RWPE2 (cell line): Measurements from ENCODE around the gene RREB1.

Experiments
- ATAC-seq: fragments of 200-7000 bp; cut with Tn5 transposase; 3 replicates; pipeline ENCODE4 v1.9.1; 2021; ENCODE audit warnings: low read depth
- DNase-seq: peaks from one replicate; pipeline ENCODE4 v3.0.0-alpha.2; 2020; ENCODE audit warnings: low spot score
- H3K27ac ChIP-seq: fragments of 450-650 bp; 2 replicates; pipeline ENCODE4 v1.5.1; 2017; ENCODE audit warnings: mild to moderate bottlenecking; ENCODE audit not compliant: poor library complexity, severe bottlenecking
- H3K27me3 ChIP-seq: fragments of 250-450 bp; sonication (Bioruptor Pico); 2 replicates; pipeline ENCODE4 v1.5.1; 2021; ENCODE audit warnings: mild to moderate bottlenecking, moderate library complexity; ENCODE audit not compliant: insufficient read depth, poor library complexity, severe bottlenecking
- H3K36me3 ChIP-seq: fragments of 250-450 bp; sonication (Bioruptor Pico); 2 replicates; pipeline ENCODE4 v1.5.1; 2020; ENCODE audit warnings: low read depth, mild to moderate bottlenecking, moderate library complexity
- H3K4me1 ChIP-seq: fragments of 250-450 bp; sonication (Bioruptor Pico); 2 replicates; pipeline ENCODE4 v1.5.1; 2021; ENCODE audit warnings: mild to moderate bottlenecking, moderate library complexity; ENCODE audit not compliant: insufficient read depth, poor library complexity, severe bottlenecking
- H3K4me3 ChIP-seq: fragments of 250-450 bp; sonication (Bioruptor Pico); 2 replicates; pipeline ENCODE4 v1.5.1; 2021; ENCODE audit warnings: mild to moderate bottlenecking, moderate library complexity; ENCODE audit not compliant: severe bottlenecking
- H3K9me3 ChIP-seq: fragments of 250-450 bp; sonication (Bioruptor Pico); 2 replicates; pipeline ENCODE4 v1.5.1; 2021; ENCODE audit warnings: mild to moderate bottlenecking, moderate library complexity; ENCODE audit not compliant: severe bottlenecking
- TF ChIP-seq, protein P1 (sequence below): fragments of 450-650 bp; IDR thresholded peaks from one replicate; pipeline ENCODE4 v1.5.1; 2017; ENCODE audit warnings: mild to moderate bottlenecking, moderate library complexity; ENCODE audit not compliant: poor library complexity, severe bottlenecking

RREB1 gene

DNA sequence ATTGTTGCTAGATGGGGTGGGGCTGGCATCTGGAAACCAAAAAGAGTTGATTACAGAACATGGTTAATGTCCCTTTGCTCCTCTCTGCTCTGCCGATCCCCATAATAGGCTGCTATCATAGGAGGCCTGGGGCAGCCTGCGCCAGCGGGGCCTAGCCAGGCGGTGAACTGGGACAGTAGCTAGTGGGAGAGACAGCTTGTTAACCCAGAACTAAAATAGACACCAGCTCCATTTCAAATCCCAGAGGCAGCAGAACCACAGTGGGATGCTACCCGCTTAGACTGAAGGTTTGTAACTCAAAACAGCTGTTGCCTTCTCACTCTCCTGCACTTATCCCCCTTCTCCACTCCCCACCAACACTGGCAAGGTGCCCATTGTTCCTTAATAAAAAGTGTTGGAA lies 106.7 kb downstream of the RREB1 start:
- Histone ChIP-seq H3K27ac (no peak overlapping the region), H3K36me3 (peaks cover 86% of the 10 kb centered on the region), H3K4me1 (peaks cover 28% of the 10 kb centered on the region), H3K9me3 (no peaks in the 10 kb centered on the region), H3K4me3 (no peak overlapping the region), H3K27me3 (no peaks in the 10 kb centered on the region)
- DNase-seq: no peak
- ATAC-seq: no peak
- TF ChIP-seq, protein P1, sequence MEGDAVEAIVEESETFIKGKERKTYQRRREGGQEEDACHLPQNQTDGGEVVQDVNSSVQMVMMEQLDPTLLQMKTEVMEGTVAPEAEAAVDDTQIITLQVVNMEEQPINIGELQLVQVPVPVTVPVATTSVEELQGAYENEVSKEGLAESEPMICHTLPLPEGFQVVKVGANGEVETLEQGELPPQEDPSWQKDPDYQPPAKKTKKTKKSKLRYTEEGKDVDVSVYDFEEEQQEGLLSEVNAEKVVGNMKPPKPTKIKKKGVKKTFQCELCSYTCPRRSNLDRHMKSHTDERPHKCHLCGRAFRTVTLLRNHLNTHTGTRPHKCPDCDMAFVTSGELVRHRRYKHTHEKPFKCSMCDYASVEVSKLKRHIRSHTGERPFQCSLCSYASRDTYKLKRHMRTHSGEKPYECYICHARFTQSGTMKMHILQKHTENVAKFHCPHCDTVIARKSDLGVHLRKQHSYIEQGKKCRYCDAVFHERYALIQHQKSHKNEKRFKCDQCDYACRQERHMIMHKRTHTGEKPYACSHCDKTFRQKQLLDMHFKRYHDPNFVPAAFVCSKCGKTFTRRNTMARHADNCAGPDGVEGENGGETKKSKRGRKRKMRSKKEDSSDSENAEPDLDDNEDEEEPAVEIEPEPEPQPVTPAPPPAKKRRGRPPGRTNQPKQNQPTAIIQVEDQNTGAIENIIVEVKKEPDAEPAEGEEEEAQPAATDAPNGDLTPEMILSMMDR: no peak

DNA sequence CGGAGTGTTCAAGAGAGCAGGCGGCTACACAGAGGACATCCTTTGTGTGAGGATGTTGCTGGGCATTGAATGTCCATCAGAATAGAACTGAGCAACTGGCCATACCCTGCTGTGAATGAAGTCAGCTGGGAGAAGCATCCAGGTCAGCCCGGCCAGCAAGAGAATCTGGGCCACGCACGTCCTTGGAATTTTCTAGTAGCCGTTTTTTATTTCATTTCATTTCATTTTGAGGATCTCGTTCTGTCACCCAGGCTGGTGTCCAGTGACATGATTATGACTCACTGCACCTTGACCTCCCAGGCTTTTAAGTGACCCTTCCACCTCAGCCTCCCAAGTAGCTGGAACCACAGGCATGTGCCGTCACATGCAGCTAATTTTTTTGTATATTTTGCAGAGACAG lies 107.4 kb downstream of the RREB1 start:
- DNase-seq (no peak), ATAC-seq (no peak)
- Histone ChIP-seq H3K9me3 (no peaks in the 10 kb centered on the region), H3K27me3 (no peaks in the 10 kb centered on the region), H3K27ac (no peak overlapping the region), H3K4me1 (peaks cover 28% of the 10 kb centered on the region), H3K4me3 (no peak overlapping the region), H3K36me3 (peaks cover 86% of the 10 kb centered on the region)
- TF ChIP-seq, protein P1: no peak

DNA sequence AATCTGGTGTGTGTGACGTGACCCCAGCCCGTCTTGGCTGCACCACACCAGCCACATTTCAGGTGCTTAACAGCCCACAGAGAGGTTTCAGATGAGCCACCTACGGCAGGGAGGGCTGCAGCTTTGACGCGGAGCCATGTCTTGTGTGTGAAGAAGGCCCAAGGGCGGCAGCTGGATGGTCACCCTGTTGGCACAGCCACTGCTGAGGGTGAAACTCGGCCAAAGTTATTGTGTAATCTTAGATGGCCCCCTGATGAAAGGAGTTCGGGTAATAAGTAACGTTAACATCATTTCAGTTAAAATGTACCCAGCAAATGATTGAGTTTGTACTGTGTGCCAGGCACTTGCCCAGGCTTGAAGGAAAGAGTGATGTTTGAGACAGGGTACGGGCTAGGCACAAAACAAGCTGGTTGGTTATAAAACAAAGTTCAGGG lies 108.1 kb downstream of the RREB1 start:
- H3K27ac ChIP-seq: peak overlapping the region; percentile 74
- H3K4me3 ChIP-seq: no peak overlapping the region
- H3K9me3 ChIP-seq: no peaks in the 10 kb centered on the region
- H3K36me3 ChIP-seq: peaks cover 86% of the 10 kb centered on the region
- ATAC-seq: no peak
- peaks cover 28% of the 10 kb centered on the region for H3K4me1 ChIP-seq
- DNase-seq: no peak
- TF ChIP-seq, protein P1: no peak
- no peaks in the 10 kb centered on the region for H3K27me3 ChIP-seq

DNA sequence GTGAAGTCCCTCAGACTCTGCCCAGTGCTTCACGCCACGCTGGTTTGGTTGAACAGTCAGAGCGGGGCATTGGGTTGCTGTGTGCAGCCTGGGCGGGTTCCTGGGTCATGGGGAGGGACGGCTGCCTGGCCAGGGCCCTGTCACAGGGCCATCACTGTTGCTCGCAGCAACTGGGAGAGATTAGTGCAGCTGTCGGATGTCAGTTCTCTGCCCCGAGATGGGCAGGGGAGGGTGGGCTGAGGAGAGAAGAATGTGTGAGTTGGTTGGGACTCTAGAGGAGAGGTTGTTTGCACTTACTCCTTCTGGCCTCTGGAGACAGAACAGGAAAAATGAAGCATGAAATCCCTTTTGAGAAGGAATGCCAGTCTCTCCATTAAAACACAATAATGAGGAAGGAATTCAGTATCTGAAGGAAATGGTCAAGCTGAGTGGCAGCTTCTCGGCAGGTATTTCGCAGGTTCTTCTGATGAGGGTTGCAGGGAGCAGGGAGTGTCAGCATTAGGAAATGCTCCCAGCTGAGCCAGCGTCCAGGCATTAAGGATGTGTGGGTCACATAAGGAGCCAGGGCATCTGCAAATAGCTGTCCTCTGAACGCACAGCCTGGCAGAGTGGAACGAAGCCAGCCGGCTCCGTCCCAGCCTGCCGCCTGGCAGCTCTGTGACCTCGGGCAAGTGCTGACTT lies 109.3 kb downstream of the RREB1 start:
- Histone ChIP-seq H3K27me3 (no peaks in the 10 kb centered on the region), H3K36me3 (peaks cover 86% of the 10 kb centered on the region), H3K9me3 (no peaks in the 10 kb centered on the region), H3K27ac (peak overlapping the region; percentile 74), H3K4me3 (no peak overlapping the region), H3K4me1 (peaks cover 28% of the 10 kb centered on the region)
- TF ChIP-seq, protein P1: no peak
- no peak for DNase-seq
- ATAC-seq: peak; percentile 81

DNA sequence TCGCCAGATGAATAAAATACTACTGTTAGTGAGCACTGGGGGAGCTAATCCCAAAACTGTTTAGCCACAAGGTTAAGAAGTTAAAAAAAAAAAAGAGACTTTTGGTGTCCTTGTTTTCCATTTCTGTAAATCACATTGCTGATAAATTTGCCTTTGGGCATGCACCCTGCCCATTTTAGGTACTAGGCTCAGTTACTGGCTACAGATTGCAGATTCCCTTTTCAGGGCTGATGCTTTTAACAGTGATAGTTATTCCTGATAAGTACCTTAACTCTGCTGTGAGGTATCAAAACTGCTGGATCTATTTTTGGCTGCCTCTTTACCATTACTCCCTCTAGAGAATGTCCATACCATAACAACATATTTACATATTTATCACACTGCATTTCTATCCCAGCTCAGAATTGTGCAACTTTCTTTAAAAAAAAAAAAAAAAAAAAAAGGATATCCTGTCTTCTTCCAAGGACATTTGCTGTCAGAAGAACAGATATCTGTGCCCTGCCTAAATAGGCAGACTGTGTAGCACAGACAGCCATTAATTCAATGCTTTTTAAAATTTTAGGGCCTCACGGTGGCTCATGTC lies 110.7 kb downstream of the RREB1 start:
- Histone ChIP-seq H3K27ac (peak overlapping the region; percentile 74), H3K4me1 (peaks cover 28% of the 10 kb centered on the region), H3K9me3 (no peaks in the 10 kb centered on the region), H3K4me3 (no peak overlapping the region), H3K27me3 (no peaks in the 10 kb centered on the region), H3K36me3 (peaks cover 81% of the 10 kb centered on the region)
- ATAC-seq (no peak), DNase-seq (no peak)
- TF ChIP-seq, protein P1: no peak
